Vagina (tissue), 2 donors: ENCODE data around the gene EDDM13. TPM values are rescaled to one million over a fixed set of nuclear protein-coding genes. Genes with fewer than 3 reads are reported as not detected.

Source experiments
- DNase-seq, 2 donors: peaks; one replicate each; pipeline ENCODE4 v3.0.0-alpha.2; 2017; ENCODE audit errors: extremely low spot score in 2 of 2
- H3K27ac ChIP-seq: fragments of 200-600 bp; sonication (generic); one replicate; pipeline ENCODE4 v1.5.1; 2019
- H3K27me3 ChIP-seq: fragments of 200-600 bp; sonication (generic); one replicate; pipeline ENCODE4 v1.5.1; 2019
- H3K36me3 ChIP-seq, 2 donors: fragments of 200-600 bp; sonication (generic); one replicate each; pipeline ENCODE4 v1.5.1; 2017 to 2019
- H3K4me1 ChIP-seq: fragments of 200-600 bp; sonication (generic); one replicate; pipeline ENCODE4 v1.5.1; 2019
- H3K4me3 ChIP-seq, 2 donors: fragments of 200-600 bp; sonication (generic); 1 replicate in 1 of 2; 2 replicates in 1 of 2; pipeline ENCODE4 v1.5.1; 2016 to 2019
- H3K9me3 ChIP-seq: fragments of 200-600 bp; sonication (generic); one replicate; pipeline ENCODE4 v1.5.1; 2019
- CTCF ChIP-seq, 3 experiments: fragments of 450-650 bp in 2 of 3; fragments of 200-600 bp in 1 of 3; sonication (generic) in 1 of 3; IDR thresholded peaks; one replicate each; pipeline ENCODE4 v1.5.1; 2017 to 2019; ENCODE audit warnings: antibody characterized with exemption in 3 of 3, mild to moderate bottlenecking in 2 of 3, moderate library complexity in 2 of 3
- POLR2A ChIP-seq, 2 donors: fragments of 450-650 bp; IDR thresholded peaks; one replicate each; pipeline ENCODE4 v1.6.1; 2017; ENCODE audit warnings: antibody characterized with exemption in 2 of 2, mild to moderate bottlenecking in 2 of 2, moderate library complexity in 2 of 2
- POLR2AphosphoS5 ChIP-seq, 2 donors: sonication (generic); formaldehyde crosslinking; IDR thresholded peaks; one replicate each; pipeline ENCODE4 v1.9.0; 2017; ENCODE audit warnings: antibody characterized with exemption in 2 of 2, mild to moderate bottlenecking in 2 of 2, low read depth in 1 of 2; ENCODE audit not compliant: insufficient read depth in 1 of 2
- intact Hi-C: fragments of 100-400 bp; cut with DNase I; formaldehyde crosslinking; loops from one replicate; pipeline ENCODE4 v1.15.1; 2023
- total RNA-seq: library from RNA; depleted of rRNA; stranded (reverse); fragments of >200 nt; gene quantifications from one replicate; pipeline ENCODE4 v1.2.3, GENCODE V29; 2016

The EDDM13 gene
- total RNA-seq, 1 donor from 2014 or later = 7.6 TPM

GRCh38 chr19:56314381-56315076, 42.0 kb downstream of the EDDM13 start, which contains the start of gene ZSCAN5A:
TSS of gene ZSCAN5A (minus strand) at chr19:56314839. CDS start at chr19:56225046, 89,793 bp downstream.
- Histone ChIP-seq H3K4me3 (peak within 1 kb of the TSS; percentile 59 to 82), H3K4me1 (peaks cover 17% of the 10 kb centered on the region), H3K36me3 (no peaks in the 10 kb centered on the region), H3K27me3 (no peaks in the 10 kb centered on the region), H3K9me3 (no peaks in the 10 kb centered on the region), H3K27ac (peak within 1 kb of the TSS; percentile 90)
- peak in 1 of 2 donors; percentile 36 for TF ChIP-seq POLR2A (IDR thresholded peaks at IDR 0.05)
- no peak for TF ChIP-seq CTCF (IDR thresholded peaks at IDR 0.05)
- peak in 1 of 2 donors; percentile 86 for TF ChIP-seq POLR2AphosphoS5 (IDR thresholded peaks at IDR 0.05; ENCODE audit: insufficient read depth in 1 of 2, low read depth in 1 of 2)
- DNase-seq = peak; percentile 99 to 100
- intact Hi-C loops = no loop called here

- H3K27me3 ChIP-seq = no peaks in the 10 kb centered on the region
- H3K4me3 ChIP-seq = peak overlapping the region; percentile 59 to 82
- TF ChIP-seq POLR2A (IDR thresholded peaks at IDR 0.05) = no peak
- no peak for TF ChIP-seq CTCF (IDR thresholded peaks at IDR 0.05)
- peak; percentile 69 to 95 for TF ChIP-seq POLR2AphosphoS5 (IDR thresholded peaks at IDR 0.05; ENCODE audit: insufficient read depth in 1 of 2, low read depth in 1 of 2)
- intact Hi-C loops = no loop called here
- peak in 1 of 2 donors; percentile 98 for DNase-seq
- peak overlapping the region; percentile 90 for H3K27ac ChIP-seq
- H3K36me3 ChIP-seq = no peaks in the 10 kb centered on the region
- no peaks in the 10 kb centered on the region for H3K9me3 ChIP-seq
- peaks cover 17% of the 10 kb centered on the region for H3K4me1 ChIP-seq
Measured at GRCh38 chr19:56315077-56315828, 42.7 kb downstream of the EDDM13 start.

- Histone ChIP-seq H3K4me3 (no peak overlapping the region), H3K27me3 (no peaks in the 10 kb centered on the region), H3K9me3 (no peaks in the 10 kb centered on the region), H3K4me1 (peaks cover 17% of the 10 kb centered on the region), H3K27ac (no peak overlapping the region), H3K36me3 (no peaks in the 10 kb centered on the region)
- no peak for DNase-seq
- TF ChIP-seq POLR2A (IDR thresholded peaks at IDR 0.05) (no peak), CTCF (IDR thresholded peaks at IDR 0.05) (no peak), POLR2AphosphoS5 (IDR thresholded peaks at IDR 0.05; ENCODE audit: insufficient read depth in 1 of 2, low read depth in 1 of 2) (no peak)
- intact Hi-C loops = no loop called here
Measured at GRCh38 chr19:56316728-56317127, 44.2 kb downstream of the EDDM13 start.

- peaks cover 17% of the 10 kb centered on the region for H3K4me1 ChIP-seq
- no peak for DNase-seq
- no peaks in the 10 kb centered on the region for H3K27me3 ChIP-seq
- H3K9me3 ChIP-seq = no peaks in the 10 kb centered on the region
- TF ChIP-seq CTCF (IDR thresholded peaks at IDR 0.05) (no peak), POLR2AphosphoS5 (IDR thresholded peaks at IDR 0.05; ENCODE audit: insufficient read depth in 1 of 2, low read depth in 1 of 2) (no peak), POLR2A (IDR thresholded peaks at IDR 0.05) (no peak)
- no peak overlapping the region for H3K4me3 ChIP-seq
- no peaks in the 10 kb centered on the region for H3K36me3 ChIP-seq
- intact Hi-C loops = no loop called here
- no peak overlapping the region for H3K27ac ChIP-seq
Measured at GRCh38 chr19:56317749-56318148, 45.2 kb downstream of the EDDM13 start.
